ENCODE data around the gene HDGFL2.
A peak's percentile ranks its signal among the peaks of the same experiment; 100 is the strongest.
"Not testable (repeated sequence)": the region's sequence is repeated elsewhere in the genome, so short reads cannot be mapped to it uniquely, and the experiment has no call there.

Gene HDGFL2

GRCh38 chr19:4512070-4512469 is 40.0 kb downstream of the HDGFL2 start:
- no peak for DNase-seq (ENCODE audit: low read depth in 2 of 2)

DNA sequence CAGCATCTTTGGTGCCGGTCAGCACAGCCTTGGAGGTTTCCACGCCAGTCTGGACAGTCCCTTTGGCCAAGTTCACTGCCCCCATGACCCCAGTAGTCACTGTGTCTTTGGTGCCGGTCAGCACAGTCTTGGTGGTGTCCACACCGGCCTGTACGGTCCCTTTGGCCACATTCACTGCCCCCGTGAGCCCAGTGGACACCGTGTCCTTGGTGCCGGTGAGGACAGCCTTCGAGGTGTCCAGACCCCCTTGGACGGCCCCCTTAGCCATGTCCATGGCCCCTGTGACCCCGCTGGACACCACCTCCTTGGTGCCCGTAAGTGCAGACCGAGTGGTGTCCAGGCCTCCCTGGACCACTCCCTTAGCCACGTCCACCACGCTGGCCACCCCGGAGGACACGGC is 41.2 kb downstream of the HDGFL2 start:
- DNase-seq (ENCODE audit: low read depth in 2 of 2) = no peak

DNA sequence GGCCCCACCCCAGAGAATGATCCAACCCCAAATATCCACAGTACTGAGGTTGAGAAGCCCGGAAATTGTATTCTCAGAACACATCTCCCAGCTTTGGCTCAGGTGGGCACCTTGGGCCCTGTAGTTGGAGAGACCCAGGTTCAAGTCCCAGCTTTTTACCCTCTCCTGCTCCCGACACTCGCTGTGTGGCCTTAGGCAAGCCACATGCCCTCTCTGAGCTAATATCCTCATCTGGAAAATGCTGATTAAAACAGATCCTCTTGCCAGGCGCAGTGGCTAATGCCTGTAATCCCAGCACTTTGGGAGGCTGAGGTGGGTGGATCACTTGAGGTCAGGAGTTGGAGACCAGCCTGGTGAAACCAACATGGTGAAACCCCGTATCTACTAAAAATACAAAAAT is 43.6 kb downstream of the HDGFL2 start:
- DNase-seq (ENCODE audit: low read depth in 2 of 2) = no peak

DNA sequence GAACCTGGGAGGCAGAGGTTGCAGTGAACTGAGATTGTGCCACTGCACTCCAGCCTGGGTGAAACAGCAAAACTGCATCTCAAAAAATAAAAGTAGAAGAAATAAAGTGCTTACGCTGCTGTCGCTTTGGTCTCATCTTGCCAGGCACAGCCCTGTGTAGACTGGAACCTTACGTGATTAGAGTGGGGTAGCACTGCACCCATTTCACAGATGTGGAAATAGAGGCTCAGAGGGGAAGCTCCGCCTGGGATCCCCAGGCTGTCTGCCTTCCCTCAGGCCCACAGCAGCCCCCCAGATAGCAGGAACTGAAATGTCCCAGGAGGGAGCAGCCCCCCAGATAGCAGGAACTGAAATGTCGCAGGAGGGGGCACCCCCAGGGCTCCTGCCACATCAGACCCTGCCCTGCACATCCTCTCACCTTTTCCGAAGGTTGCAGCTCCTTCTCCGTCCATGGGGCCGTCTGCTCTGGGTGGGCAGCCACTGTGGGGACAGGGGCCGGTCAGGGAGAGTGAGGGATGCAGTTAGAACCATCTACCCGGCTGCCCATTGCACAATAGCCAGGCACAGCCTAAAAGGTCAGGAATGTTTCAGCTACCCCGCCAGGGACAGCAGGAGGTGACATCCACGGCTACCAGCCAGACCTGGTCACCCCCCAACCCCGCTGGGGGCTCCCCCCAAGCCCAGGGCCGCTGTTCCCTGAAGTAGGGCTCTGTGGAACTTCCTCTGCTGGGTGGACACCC is 44.3 kb downstream of the HDGFL2 start:
- no peak for DNase-seq (ENCODE audit: low read depth in 2 of 2)

GRCh38 chr19:4516939-4517300 is 44.8 kb downstream of the HDGFL2 start:
- no peak for DNase-seq (ENCODE audit: low read depth in 2 of 2)

GRCh38 chr19:4517451-4518057 is 45.5 kb downstream of the HDGFL2 start:
- no peak for DNase-seq (ENCODE audit: low read depth in 2 of 2)

GRCh38 chr19:4518345-4519171 is 46.5 kb downstream of the HDGFL2 start, which contains the start of gene PLIN4:
Gene PLIN4 (minus strand): TSS chr19:4518486. CDS start chr19:4518272, 214 bp downstream.
- DNase-seq (ENCODE audit: low read depth in 2 of 2) = no peak

GRCh38 chr19:4519172-4519496 is 47.0 kb downstream of the HDGFL2 start:
- DNase-seq (ENCODE audit: low read depth in 2 of 2) = no peak

DNA sequence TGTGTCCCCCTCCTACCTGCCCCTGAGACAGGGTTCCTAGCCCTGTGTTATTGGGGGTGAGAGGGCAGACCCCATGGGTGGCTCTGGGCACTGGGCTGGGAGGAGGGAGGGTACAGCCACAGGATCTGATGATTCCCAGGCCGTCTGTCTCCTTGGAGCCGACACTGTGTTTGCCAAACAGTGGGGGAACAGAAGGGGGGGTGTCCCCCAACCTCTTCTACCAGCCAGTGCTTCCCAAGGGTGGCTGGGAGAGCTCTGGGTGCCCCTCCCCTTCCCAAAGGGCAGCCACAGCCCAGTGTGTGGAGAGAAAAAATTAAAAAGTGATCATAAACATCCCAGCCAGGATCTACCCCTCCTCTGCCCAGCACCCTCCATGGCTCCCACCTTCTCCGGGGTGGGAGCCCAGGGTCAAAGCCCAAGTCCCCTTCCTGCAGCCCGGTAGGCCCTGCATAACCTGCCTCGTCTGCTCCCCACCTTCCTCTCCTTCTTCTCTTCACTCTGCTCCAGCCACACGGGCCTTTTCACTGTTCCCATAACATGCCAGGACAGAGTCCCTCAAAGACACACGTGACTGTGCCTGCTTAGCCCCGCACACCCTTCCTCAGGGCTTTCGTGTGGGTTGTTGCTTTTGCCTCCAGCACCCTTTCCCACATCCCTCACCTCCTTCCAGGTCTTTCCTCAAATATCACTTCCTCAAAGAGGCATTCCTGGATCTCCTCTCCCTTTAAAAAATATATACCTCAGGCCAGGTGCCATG is 47.6 kb downstream of the HDGFL2 start:
- DNase-seq (ENCODE audit: low read depth in 2 of 2) = no peak

DNA sequence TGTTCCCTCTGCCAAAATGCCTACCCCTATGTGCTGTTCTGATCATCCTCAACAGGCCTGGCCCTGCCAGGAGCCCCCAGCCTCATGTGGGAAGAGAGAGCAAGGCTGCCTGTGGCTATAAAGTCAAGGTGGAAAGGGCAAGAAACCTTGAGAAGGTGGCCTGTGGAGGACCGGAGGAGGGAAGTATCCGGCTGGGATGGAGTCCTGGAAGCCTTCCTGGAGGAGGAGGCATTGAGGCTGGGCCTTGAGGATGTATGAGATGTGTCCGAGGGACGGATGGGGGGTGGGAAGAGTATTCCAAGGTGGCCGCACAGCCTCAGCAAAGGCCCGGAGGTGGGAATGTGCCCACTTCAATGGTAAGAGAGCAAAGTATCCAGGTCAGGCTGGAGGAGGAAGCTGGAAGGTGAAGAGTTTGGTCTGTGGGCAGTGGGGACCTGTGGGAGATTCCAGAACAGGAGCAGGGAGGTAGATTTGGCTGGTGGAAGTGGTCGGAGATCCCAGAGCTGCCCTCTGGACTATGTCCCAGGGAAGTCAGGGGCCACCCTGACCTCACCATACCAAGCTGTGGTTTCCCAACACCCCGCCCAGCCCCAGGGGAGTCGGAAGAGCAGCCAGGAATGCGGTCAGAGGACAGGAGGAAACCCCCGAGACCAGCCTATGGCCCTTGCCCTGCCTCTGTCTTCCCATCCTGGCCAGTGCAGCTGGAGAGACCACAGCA is 49.2 kb downstream of the HDGFL2 start:
- DNase-seq (ENCODE audit: low read depth in 2 of 2) = no peak

DNA sequence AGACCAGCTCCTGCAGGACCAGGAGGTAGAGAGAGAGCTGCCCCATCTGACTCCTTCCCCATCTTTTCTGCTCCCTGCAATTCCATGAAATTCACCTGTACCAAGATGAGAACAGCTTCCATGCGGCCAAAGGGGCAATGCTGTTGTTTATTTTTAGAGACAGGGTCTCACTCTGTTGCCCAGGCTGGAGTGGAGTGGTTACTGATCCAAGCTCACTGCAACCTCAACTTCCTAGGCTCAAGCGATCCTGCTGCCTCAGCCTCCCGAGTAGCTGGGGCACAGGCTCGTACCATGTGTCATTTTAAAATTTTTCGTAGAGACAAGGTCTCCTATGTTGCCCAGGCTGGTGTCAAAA is 49.8 kb downstream of the HDGFL2 start:
- no peak for DNase-seq (ENCODE audit: low read depth in 2 of 2)

DNA sequence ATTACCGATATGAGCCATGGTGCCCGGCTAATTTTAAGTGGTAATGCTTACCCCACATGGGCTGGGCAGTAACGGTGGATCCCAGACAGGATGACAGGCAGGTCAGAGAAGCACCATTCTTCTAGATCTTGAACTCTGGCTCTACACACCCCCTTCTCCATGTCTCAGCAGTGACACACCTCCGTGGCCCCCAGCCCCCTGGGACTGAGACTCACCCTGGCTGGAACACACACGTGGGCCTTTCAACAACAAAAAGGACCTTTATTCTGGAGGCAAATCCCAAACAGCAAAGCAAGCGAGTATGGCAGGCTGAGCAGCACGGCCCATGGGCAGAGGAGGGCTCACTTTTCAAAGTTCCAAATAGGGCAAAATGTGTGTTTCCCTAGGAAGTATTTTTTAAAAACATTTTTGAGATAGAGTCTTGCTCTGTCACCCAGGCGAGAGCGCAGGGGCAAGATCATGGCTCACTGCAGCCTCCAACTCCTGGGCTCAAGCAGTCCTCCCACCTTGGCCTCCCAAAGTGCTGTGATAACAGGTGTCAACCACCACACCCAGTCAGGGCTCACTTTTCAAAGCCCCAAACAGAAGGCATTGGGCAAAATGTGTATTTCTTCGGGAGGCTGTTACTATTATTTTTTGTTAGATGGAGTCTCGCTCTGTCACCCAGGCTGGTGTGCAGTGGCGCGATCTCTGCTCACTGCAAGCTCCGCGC is 50.4 kb downstream of the HDGFL2 start:
- DNase-seq (ENCODE audit: low read depth in 2 of 2) = no peak

DNA sequence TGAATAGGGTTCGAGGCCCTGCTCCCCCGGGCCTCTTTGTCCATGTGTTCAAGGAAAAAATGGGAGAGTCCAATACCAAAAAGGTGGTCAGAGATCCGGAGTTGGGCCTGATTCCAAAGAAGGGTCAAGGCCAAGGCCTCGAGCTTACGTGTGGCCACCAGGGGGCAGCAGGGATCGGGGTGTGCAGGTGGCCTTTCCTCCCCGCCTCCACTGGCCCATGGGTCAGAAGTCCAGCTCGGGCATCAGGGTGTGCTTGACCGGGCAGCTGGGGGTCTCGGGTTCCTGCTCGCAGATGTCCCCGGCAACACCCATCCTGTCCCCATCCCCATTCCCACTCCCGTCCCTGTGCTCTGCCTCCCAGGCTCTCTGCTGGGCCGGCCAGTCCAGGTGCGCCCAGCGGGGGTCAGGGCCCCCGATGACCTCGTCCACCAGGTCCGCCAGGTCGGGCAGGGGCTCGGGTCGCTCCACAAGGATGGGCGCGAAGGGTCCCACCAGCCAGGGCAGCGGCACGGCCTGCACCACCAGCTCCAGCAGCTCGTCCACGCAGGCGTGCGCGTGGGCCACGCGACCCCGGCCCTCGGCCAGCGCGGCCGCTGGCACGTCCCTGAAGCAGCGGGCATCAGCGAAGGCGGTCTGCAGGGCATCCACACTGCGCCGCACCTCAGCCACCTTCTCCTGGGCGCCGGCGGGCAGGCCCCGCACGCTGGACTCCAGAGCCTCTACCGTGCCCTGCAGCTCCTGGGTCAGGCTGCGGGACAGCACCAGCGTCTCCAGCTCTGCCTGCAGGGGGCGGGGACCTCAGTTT is 51.4 kb downstream of the HDGFL2 start:
- no peak for DNase-seq (ENCODE audit: low read depth in 2 of 2)

DNA sequence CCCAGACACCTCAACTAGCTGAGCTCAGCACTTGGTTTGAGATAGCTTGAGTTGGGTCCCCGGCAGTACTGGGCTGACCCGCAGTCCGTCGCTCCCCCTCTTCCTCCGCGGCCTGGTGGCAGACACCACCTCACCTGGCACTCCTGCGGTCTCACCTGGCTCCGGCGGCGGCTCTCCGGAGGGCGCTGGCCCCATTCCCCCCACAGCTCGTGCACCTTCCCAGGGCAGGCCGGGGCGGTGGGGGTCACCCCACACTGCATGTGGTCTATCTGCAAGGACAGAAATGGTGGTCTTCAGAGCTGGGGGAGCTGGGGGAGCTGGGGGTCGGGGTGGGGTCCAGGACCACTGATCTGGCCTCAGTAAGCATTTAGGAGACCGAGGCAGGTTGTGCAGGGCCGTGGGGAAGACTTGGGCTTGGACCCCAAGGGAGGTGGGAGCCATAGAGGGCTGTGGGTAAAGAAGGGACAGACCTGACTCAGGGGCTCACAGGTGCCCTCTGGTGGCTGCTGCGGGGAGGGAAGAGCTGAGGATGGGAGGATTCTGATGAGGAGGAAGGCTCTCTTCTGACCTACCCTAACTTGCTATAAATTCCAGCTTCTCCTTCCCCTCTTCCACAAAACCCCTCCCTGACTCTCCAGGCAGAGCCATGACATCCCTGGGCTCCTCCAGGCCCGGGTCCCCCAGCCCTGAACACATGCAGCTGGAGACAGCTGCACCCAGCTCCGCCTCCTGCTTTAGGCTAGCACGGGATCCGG is 52.9 kb downstream of the HDGFL2 start:
- DNase-seq (ENCODE audit: low read depth in 2 of 2) = peak; percentile 29 to 58

- no peak for DNase-seq (ENCODE audit: low read depth in 2 of 2)
These were observed 53.5 kb downstream of the HDGFL2 start for GRCh38 chr19:4525563-4526002.

- not testable (repeated sequence) for DNase-seq (ENCODE audit: low read depth in 2 of 2)
These were observed 55.3 kb downstream of the HDGFL2 start for GRCh38 chr19:4527377-4527776.

GRCh38 chr19:4528843-4529242 is 56.7 kb downstream of the HDGFL2 start:
- no peak for DNase-seq (ENCODE audit: low read depth in 2 of 2)

DNA sequence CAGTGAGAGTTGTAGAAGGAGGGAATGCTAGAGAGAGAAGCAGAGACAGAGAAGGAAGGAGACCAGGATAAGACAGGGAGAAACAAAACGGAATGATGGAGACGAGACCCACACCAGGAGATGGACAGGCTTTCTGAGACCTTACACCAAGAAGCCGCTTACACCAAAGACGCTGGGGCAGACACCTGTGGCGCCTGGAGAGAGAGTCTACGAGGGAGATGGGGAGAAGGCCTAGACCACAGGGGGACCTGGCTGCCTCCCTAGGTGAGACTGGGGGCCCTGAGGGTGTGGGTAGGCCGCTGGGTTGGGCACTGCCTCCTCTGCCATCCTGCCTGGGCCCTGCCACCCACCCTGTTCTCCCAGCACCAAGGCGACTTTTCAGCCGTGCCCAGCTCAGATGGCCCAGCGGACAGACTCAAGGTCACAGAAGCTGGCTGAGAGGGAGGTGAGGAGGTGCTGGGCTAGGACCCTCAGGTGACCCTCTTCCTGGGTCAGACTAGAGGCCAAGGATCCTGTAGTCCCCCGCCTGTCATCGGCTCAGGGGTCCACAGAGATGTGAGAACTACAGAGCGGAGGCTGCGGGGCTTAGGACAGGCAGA is 57.9 kb downstream of the HDGFL2 start:
- no peak for DNase-seq (ENCODE audit: low read depth in 2 of 2)

All from stimulated activated CD4-positive, alpha-beta T cell treated with anti-CD3 and anti-CD28 coated beads, Interleukin-1b, Interleukin-23, amount 100 ng/mL, for 1 hour (primary cell).